ENCODE data around the gene INCENP. TPM values are rescaled to one million over a fixed set of nuclear protein-coding genes. Genes with fewer than 3 reads are reported as not detected.

Gene INCENP
- total RNA-seq, 3 donors from 2014 or later: 29.9 to 36.1 (median 32.6) TPM

GRCh38 chr11:62153617-62154016 lies 29.8 kb downstream of the INCENP start:
- ATAC-seq: no peak
- no peaks in the 10 kb centered on the region for H3K4me1 ChIP-seq (ENCODE audit: low read depth)

GRCh38 chr11:62157603-62158002 lies 33.8 kb downstream of the INCENP start:
- no peaks in the 10 kb centered on the region for H3K36me3 ChIP-seq (ENCODE audit: low read depth)
- no peak for ATAC-seq
- no peak overlapping the region for H3K4me3 ChIP-seq
- DNase-seq: no peak
- H3K9me3 ChIP-seq: no peaks in the 10 kb centered on the region
- intact Hi-C loops (cut with DNase I, micrococcal nuclease): no loop called here
- H3K4me1 ChIP-seq (ENCODE audit: low read depth): no peaks in the 10 kb centered on the region
- TF ChIP-seq, protein P1, sequence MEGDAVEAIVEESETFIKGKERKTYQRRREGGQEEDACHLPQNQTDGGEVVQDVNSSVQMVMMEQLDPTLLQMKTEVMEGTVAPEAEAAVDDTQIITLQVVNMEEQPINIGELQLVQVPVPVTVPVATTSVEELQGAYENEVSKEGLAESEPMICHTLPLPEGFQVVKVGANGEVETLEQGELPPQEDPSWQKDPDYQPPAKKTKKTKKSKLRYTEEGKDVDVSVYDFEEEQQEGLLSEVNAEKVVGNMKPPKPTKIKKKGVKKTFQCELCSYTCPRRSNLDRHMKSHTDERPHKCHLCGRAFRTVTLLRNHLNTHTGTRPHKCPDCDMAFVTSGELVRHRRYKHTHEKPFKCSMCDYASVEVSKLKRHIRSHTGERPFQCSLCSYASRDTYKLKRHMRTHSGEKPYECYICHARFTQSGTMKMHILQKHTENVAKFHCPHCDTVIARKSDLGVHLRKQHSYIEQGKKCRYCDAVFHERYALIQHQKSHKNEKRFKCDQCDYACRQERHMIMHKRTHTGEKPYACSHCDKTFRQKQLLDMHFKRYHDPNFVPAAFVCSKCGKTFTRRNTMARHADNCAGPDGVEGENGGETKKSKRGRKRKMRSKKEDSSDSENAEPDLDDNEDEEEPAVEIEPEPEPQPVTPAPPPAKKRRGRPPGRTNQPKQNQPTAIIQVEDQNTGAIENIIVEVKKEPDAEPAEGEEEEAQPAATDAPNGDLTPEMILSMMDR (IDR thresholded peaks at IDR 0.05): no peak

More at GRCh38 chr11:62153617-62154016, 29.8 kb downstream of the INCENP start:
- DNase-seq: no peak
- H3K36me3 ChIP-seq (ENCODE audit: low read depth): no peaks in the 10 kb centered on the region
- TF ChIP-seq, protein P1 (IDR thresholded peaks at IDR 0.05): no peak
- intact Hi-C loops (cut with DNase I, micrococcal nuclease): no loop called here
- H3K4me3 ChIP-seq: no peak overlapping the region
- H3K9me3 ChIP-seq: no peaks in the 10 kb centered on the region

DNA sequence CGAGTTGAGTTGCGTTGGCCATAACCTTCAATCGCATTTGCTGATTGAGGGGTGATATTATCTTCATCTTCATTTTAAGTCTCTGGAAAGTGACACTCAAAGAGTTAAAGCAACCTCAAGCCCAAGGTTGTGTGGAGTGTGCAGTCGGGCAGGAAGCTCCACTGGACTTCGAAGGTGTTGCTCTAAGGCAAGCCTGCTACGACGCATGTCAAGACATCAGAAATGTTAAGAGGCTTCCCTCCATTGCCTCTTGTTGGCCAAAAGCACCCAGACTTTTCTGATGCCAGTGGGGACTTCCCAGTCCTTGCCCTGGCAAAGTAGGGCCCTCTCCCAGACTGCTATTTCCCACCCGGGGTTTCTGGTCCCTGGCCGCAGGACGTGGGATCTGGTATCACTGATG lies 42.6 kb downstream of the INCENP start:
- Histone ChIP-seq H3K36me3 (ENCODE audit: low read depth) (no peaks in the 10 kb centered on the region), H3K4me1 (ENCODE audit: low read depth) (no peaks in the 10 kb centered on the region), H3K4me3 (no peak overlapping the region), H3K9me3 (no peaks in the 10 kb centered on the region)
- DNase-seq (no peak), ATAC-seq (no peak)
- TF ChIP-seq, protein P1 (IDR thresholded peaks at IDR 0.05): no peak
- intact Hi-C loops (cut with DNase I, micrococcal nuclease): no loop called here

DNA sequence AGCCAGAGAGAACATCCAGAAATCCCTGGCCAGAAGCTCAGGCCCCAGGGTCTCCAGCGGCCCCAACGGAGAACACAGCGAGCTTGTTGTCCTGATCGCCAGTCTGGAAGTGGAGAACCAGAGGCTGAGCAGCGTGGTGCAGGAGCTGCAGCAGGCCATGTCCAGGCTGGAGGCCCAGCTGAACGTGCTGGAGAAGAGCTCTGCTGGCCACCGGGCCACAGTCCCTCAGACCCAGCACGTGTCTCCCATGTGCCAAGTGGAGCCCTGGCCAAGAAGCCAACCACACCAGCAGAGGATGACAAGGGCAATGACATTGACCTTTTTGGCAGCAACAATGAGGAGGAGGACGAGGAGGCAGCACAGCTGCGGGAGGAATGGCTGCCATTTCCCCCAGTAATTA lies 45.6 kb downstream of the INCENP start:
- ATAC-seq (no peak), DNase-seq (no peak)
- Histone ChIP-seq H3K4me1 (ENCODE audit: low read depth) (no peaks in the 10 kb centered on the region), H3K4me3 (no peak overlapping the region), H3K36me3 (ENCODE audit: low read depth) (no peaks in the 10 kb centered on the region), H3K9me3 (no peaks in the 10 kb centered on the region)
- TF ChIP-seq, protein P1 (IDR thresholded peaks at IDR 0.05): no peak
- intact Hi-C loops (cut with DNase I, micrococcal nuclease): no loop called here

DNA sequence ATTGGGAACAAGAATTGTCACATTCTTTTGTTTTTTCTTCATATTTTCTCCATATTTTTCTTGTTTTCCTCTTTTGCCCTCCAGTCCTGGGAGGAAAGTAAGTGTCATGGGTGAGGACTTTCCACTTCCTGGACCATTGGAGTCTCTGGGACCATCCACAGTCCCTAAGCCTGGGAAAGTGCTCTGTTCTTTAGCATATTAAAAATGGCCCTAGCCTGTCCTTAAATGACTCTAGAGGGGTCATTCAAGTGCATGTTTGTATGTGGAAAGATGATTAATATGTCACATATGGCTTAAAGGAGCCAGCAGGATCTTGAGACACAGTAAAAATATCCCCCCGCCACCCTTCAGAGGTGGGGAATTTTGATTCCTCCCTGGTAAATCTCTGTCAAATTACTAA lies 46.1 kb downstream of the INCENP start:
- intact Hi-C loops (cut with DNase I, micrococcal nuclease): loop anchor here in 1 of 2 donors (5.0 kb wide), 1 partner anchor 142 kb away; no protein-coding TSS in a partner anchor
- no peak for DNase-seq
- Histone ChIP-seq H3K4me1 (ENCODE audit: low read depth) (no peaks in the 10 kb centered on the region), H3K9me3 (no peaks in the 10 kb centered on the region), H3K4me3 (no peak overlapping the region), H3K36me3 (ENCODE audit: low read depth) (no peaks in the 10 kb centered on the region)
- ATAC-seq: no peak
- TF ChIP-seq, protein P1 (IDR thresholded peaks at IDR 0.05): no peak

GRCh38 chr11:62171261-62171723 lies 47.5 kb downstream of the INCENP start:
- H3K36me3 ChIP-seq (ENCODE audit: low read depth): no peaks in the 10 kb centered on the region
- H3K4me1 ChIP-seq (ENCODE audit: low read depth): no peaks in the 10 kb centered on the region
- TF ChIP-seq, protein P1 (IDR thresholded peaks at IDR 0.05): peak; percentile 50
- DNase-seq: peak in 2 of 3 donors; percentile 57 to 99
- no peaks in the 10 kb centered on the region for H3K9me3 ChIP-seq
- ATAC-seq: peak; percentile 94
- H3K4me3 ChIP-seq: no peak overlapping the region
- intact Hi-C loops (cut with DNase I, micrococcal nuclease): loop anchor here in 1 of 2 donors (5.0 kb wide), 1 partner anchor 141 kb away; no protein-coding TSS in a partner anchor
